ENCODE measurements around the gene AP4M1.

The AP4M1 gene

GRCh38 chr7:100080907-100081534 is 20.4 kb upstream of the AP4M1 start:
- H3K4me3 Mint-ChIP-seq, result peak overlapping the region; percentile 89 to 99 (median 95)
- peaks cover 35% of the 10 kb centered on the region for H3K4me1 Mint-ChIP-seq
- TF ChIP-seq CTCF (IDR thresholded peaks at IDR 0.05; ENCODE audit: unreplicated experiment in 3 of 3), result no peak
- peak overlapping the region; percentile 83 to 98 (median 91) for H3K27ac Mint-ChIP-seq
- no peaks in the 10 kb centered on the region for H3K27me3 Mint-ChIP-seq (ENCODE audit: low read depth)
- H3K9me3 Mint-ChIP-seq, result peaks cover 30% of the 10 kb centered on the region
- H3K36me3 Mint-ChIP-seq (ENCODE audit: low read depth), result peaks cover 56% of the 10 kb centered on the region

- H3K4me1 Mint-ChIP-seq, result peaks cover 35% of the 10 kb centered on the region
- peaks cover 25% of the 10 kb centered on the region for H3K9me3 Mint-ChIP-seq
- peak within 1 kb of the TSS; percentile 83 to 98 (median 91) for H3K27ac Mint-ChIP-seq
- H3K36me3 Mint-ChIP-seq (ENCODE audit: low read depth), result peaks cover 50% of the 10 kb centered on the region
- no peaks in the 10 kb centered on the region for H3K27me3 Mint-ChIP-seq (ENCODE audit: low read depth)
- peak; percentile 93 to 98 (median 95) for TF ChIP-seq CTCF (IDR thresholded peaks at IDR 0.05; ENCODE audit: unreplicated experiment in 3 of 3)
- H3K4me3 Mint-ChIP-seq, result peak within 1 kb of the TSS; percentile 89 to 99 (median 95)
These were observed 19.8 kb upstream of the AP4M1 start, which contains the start of gene ZNF3 for GRCh38 chr7:100081535-100082102. Gene ZNF3 (minus strand): TSS chr7:100081723. CDS start chr7:100077357, 4,366 bp downstream.

GRCh38 chr7:100082978-100083377 is 18.5 kb upstream of the AP4M1 start:
- Mint-ChIP-seq H3K27ac (peak overlapping the region; percentile 83 to 98 (median 91)), H3K9me3 (peaks cover 20% of the 10 kb centered on the region), H3K27me3 (ENCODE audit: low read depth) (no peaks in the 10 kb centered on the region), H3K4me1 (peaks cover 41% of the 10 kb centered on the region), H3K4me3 (peak overlapping the region; percentile 89 to 99 (median 95)), H3K36me3 (ENCODE audit: low read depth) (peaks cover 36% of the 10 kb centered on the region)
- TF ChIP-seq CTCF (IDR thresholded peaks at IDR 0.05; ENCODE audit: unreplicated experiment in 3 of 3), result no peak

GRCh38 chr7:100085515-100085914 is 15.9 kb upstream of the AP4M1 start:
- no peak for TF ChIP-seq CTCF (IDR thresholded peaks at IDR 0.05; ENCODE audit: unreplicated experiment in 3 of 3)
- H3K9me3 Mint-ChIP-seq, result peaks cover 9% of the 10 kb centered on the region
- no peaks in the 10 kb centered on the region for H3K27me3 Mint-ChIP-seq (ENCODE audit: low read depth)
- H3K27ac Mint-ChIP-seq, result peak overlapping the region in 2 of 3 experiments; percentile 44
- H3K36me3 Mint-ChIP-seq (ENCODE audit: low read depth), result peaks cover 13% of the 10 kb centered on the region
- peak overlapping the region in 2 of 3 experiments; percentile 37 to 53 for H3K4me3 Mint-ChIP-seq
- H3K4me1 Mint-ChIP-seq, result peaks cover 36% of the 10 kb centered on the region

GRCh38 chr7:100087055-100087750 is 14.2 kb upstream of the AP4M1 start:
- H3K4me3 Mint-ChIP-seq, result peak overlapping the region; percentile 62 to 85 (median 70)
- H3K36me3 Mint-ChIP-seq (ENCODE audit: low read depth), result peaks cover 12% of the 10 kb centered on the region
- peak overlapping the region; percentile 80 to 98 (median 88) for H3K27ac Mint-ChIP-seq
- H3K9me3 Mint-ChIP-seq, result no peaks in the 10 kb centered on the region
- H3K4me1 Mint-ChIP-seq, result peaks cover 24% of the 10 kb centered on the region
- no peaks in the 10 kb centered on the region for H3K27me3 Mint-ChIP-seq (ENCODE audit: low read depth)
- TF ChIP-seq CTCF (IDR thresholded peaks at IDR 0.05; ENCODE audit: unreplicated experiment in 3 of 3), result no peak

Measured in nephron (organoid).